Activated CD8-positive, alpha-beta T cell treated with anti-CD3 and anti-CD28 coated beads for 36 hours (primary cell): ENCODE measurements around the gene JPH4. TPM values are rescaled to one million over a fixed set of nuclear protein-coding genes. Genes with fewer than 3 reads are reported as not detected.

Experiments used
- ATAC-seq: fragments of 200-7000 bp; cut with Tn5 transposase; one replicate; pipeline ENCODE4 v1.10.0; 2021; ENCODE audit warnings: mild to moderate bottlenecking, moderate library complexity
- CTCF ChIA-PET: fragments of 350-600 bp; sonication (Branson Sonifier 250); formaldehyde crosslinking; loops from one replicate; lab custom pipeline; 2021; ENCODE audit warnings: antibody characterized with exemption; lab: Charles Lee
- POLR2A ChIA-PET: fragments of 350-600 bp; sonication (Branson Sonifier 250); formaldehyde crosslinking; loops from one replicate; lab custom pipeline; 2021; ENCODE audit warnings: antibody characterized with exemption; lab: Charles Lee
- DNase-seq: peaks from one replicate; pipeline ENCODE4 v3.0.0-alpha.2; 2020
- H3K27ac Mint-ChIP-seq: one replicate; pipeline ENCODE4 v1.8.0; 2021; ENCODE audit warnings: mild to moderate bottlenecking, mixed read lengths
- H3K27me3 Mint-ChIP-seq: one replicate; pipeline ENCODE4 v1.8.0; 2021; ENCODE audit warnings: mixed read lengths
- H3K36me3 Mint-ChIP-seq: one replicate; pipeline ENCODE4 v1.8.0; 2021; ENCODE audit warnings: low read depth, mixed read lengths
- H3K4me1 Mint-ChIP-seq: one replicate; pipeline ENCODE4 v1.8.0; 2021; ENCODE audit warnings: low read depth, mixed read lengths
- H3K4me3 Mint-ChIP-seq: one replicate; pipeline ENCODE4 v1.8.0; 2021; ENCODE audit warnings: mild to moderate bottlenecking, moderate library complexity, mixed read lengths
- H3K9me3 Mint-ChIP-seq: one replicate; pipeline ENCODE4 v1.8.0; 2021; ENCODE audit warnings: mixed read lengths
- intact Hi-C: fragments of 100-400 bp; cut with micrococcal nuclease; formaldehyde crosslinking; loops from one replicate; pipeline ENCODE4 v1.10.0; 2022
- total RNA-seq, 2 experiments: library from RNA; stranded (reverse); gene quantifications; one replicate each; pipeline ENCODE4 v1.2.3, GENCODE V29; 2021
- TF ChIP-seq, protein P1 (sequence below): fragments of 200-600 bp; IDR thresholded peaks from one replicate; pipeline ENCODE4 v1.8.0; 2022; ENCODE audit warnings: antibody characterized with exemption, mild to moderate bottlenecking

The JPH4 gene
- total RNA-seq, 2 experiments from 2014 or later = 0.25 to 0.51 TPM

DNA sequence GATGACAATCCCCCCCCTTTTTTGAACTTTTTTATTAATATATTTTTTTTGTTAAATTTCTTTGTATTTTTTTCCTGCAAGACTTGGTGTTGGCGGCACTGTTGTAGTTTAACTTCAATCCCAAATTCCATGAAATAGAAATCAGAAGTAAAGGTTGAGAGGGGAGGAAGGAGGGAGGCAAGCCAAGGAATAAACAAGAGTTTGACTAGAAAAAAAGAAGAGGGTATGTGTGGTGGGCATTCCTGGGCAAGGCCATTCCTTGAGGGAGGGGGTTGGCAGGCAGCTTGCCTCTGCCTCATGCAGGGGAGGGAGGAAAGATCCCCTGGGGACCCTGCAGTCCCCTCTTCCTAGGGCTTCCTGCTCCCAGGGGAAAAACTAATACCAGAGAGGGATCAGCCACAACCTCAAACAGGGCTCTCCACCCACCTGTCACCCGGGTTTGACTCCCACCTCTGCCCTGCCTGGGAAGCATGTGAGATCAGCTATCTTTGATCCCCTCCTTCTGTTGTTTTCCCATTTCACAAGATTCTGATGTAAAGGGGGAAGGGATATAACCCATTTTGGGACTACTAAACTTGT is 10.5 kb downstream of the JPH4 start:
- H3K27me3 Mint-ChIP-seq = peaks cover 10% of the 10 kb centered on the region
- peaks cover 19% of the 10 kb centered on the region for H3K4me1 Mint-ChIP-seq
- intact Hi-C loops = no loop called here
- ChIA-PET CTCF (interaction anchor here (0.7 to 5.5 kb wide), 9 partner anchors 10 to 188 kb away, joined by 3 to 51 read pairs (median 5); partner anchors contain the start of gene THTPA), POLR2A (interaction anchor here (1.1 to 1.3 kb wide), 2 partner anchors 18 to 90 kb away, joined by 3 read pairs; no protein-coding TSS in a partner anchor)
- no peaks in the 10 kb centered on the region for H3K9me3 Mint-ChIP-seq
- peak overlapping the region; percentile 99 for H3K27ac Mint-ChIP-seq
- peaks cover 20% of the 10 kb centered on the region for H3K36me3 Mint-ChIP-seq
- DNase-seq (no peak), ATAC-seq (no peak)
- peak overlapping the region; percentile 94 for H3K4me3 Mint-ChIP-seq
- TF ChIP-seq, protein P1, sequence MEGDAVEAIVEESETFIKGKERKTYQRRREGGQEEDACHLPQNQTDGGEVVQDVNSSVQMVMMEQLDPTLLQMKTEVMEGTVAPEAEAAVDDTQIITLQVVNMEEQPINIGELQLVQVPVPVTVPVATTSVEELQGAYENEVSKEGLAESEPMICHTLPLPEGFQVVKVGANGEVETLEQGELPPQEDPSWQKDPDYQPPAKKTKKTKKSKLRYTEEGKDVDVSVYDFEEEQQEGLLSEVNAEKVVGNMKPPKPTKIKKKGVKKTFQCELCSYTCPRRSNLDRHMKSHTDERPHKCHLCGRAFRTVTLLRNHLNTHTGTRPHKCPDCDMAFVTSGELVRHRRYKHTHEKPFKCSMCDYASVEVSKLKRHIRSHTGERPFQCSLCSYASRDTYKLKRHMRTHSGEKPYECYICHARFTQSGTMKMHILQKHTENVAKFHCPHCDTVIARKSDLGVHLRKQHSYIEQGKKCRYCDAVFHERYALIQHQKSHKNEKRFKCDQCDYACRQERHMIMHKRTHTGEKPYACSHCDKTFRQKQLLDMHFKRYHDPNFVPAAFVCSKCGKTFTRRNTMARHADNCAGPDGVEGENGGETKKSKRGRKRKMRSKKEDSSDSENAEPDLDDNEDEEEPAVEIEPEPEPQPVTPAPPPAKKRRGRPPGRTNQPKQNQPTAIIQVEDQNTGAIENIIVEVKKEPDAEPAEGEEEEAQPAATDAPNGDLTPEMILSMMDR = no peak

DNA sequence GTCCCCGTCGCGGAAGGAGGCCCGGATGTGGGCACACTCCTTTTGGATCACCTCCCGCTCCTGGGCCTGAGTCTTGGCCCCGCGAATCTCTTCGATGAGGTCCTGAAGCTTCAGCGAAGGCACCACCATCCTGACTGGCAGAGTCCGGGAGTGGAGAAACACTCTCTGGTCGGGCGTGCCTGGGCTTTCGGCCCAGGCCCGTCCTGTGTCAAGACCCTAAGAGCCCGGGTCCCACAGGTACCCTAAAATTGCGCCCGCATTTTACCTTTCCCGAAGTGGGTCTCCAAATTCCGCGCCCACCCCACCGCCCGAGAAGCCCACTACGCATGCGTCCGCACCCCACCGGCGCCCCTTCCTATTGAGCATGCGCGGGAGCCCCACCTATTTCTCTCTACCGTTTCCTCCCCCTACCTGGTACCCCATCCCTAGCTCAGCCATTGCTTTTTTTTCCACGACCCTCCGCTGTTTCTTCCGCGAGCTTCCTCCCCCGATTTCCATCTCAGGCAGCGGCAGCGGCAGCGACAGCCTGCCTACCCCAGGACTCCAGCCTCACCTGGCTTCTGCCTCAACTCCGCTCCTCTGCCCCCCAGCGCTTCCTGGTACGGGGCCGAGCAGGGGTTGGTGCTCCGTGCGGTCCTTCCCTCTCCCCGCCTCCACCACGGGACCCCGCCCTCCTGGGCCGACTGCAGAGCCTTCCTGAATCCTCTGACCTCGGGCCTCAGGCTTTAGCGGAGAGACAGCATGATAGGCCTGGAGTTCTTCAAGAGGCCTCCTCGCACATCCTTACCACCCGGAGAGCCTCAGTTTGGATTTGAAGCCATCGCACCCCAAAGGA is 11.2 kb downstream of the JPH4 start, which contains the start of gene AP1G2:
Gene AP1G2, minus strand, starts transcription at position 606 of the 835 bp plus-strand sequence. Its CDS starts 477 bp downstream, at position 129.
- TF ChIP-seq, protein P1 = no peak
- peak; percentile 97 for ATAC-seq

DNA sequence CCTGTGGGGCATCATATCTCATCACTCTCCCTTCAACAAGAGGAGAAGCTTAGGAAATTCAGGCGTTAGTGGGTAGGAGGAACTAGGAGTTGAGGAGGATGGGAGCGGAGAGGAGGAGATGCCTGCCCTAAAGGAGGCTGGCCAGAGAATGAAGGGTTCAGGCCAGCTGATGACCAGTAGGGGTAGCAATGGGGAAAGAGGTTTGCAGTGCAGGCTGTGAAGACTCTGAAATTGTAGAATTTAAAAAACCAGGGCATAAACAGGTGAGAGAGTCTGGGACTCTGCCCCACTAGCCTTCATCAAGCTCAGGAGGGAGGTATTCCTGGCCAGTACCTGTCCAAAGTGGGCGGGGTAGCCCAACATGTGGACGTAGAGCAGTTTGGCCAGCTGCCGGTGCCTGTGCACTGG is 11.8 kb downstream of the JPH4 start:
- POLR2A ChIA-PET = interaction anchor here (0.6 to 1.3 kb wide), 7 partner anchors 8 to 245 kb away, joined by 3 to 7 read pairs (median 3); partner anchors contain the start of gene PABPN1
- ATAC-seq = no peak
- TF ChIP-seq, protein P1 = no peak
- intact Hi-C loops = no loop called here
- CTCF ChIA-PET = interaction anchor here (1.2 to 4.4 kb wide), 6 partner anchors 9 to 90 kb away, joined by 3 to 51 read pairs (median 4); partner anchors contain the start of gene THTPA
- Mint-ChIP-seq H3K27ac (peak overlapping the region; percentile 99), H3K4me3 (peak overlapping the region; percentile 94), H3K36me3 (peaks cover 27% of the 10 kb centered on the region), H3K9me3 (no peaks in the 10 kb centered on the region), H3K4me1 (peaks cover 23% of the 10 kb centered on the region), H3K27me3 (no peaks in the 10 kb centered on the region)
- no peak for DNase-seq

More for the DNA sequence above, 11.2 kb downstream of the JPH4 start, which contains the start of gene AP1G2:
- POLR2A ChIA-PET = interaction anchor here (0.6 to 1.3 kb wide), 8 partner anchors 9 to 246 kb away, joined by 3 to 7 read pairs (median 3); partner anchors contain the start of gene PABPN1
- CTCF ChIA-PET = interaction anchor here (0.7 to 5.5 kb wide), 9 partner anchors 10 to 187 kb away, joined by 3 to 51 read pairs (median 4); partner anchors contain the start of gene THTPA
- peak; percentile 94 for DNase-seq
- H3K4me1 Mint-ChIP-seq = peaks cover 23% of the 10 kb centered on the region
- peak within 1 kb of the TSS; percentile 99 for H3K27ac Mint-ChIP-seq
- H3K4me3 Mint-ChIP-seq = peak within 1 kb of the TSS; percentile 94
- intact Hi-C loops = no loop called here
- peaks cover 3% of the 10 kb centered on the region for H3K27me3 Mint-ChIP-seq
- H3K36me3 Mint-ChIP-seq = peaks cover 25% of the 10 kb centered on the region
- H3K9me3 Mint-ChIP-seq = no peaks in the 10 kb centered on the region

DNA sequence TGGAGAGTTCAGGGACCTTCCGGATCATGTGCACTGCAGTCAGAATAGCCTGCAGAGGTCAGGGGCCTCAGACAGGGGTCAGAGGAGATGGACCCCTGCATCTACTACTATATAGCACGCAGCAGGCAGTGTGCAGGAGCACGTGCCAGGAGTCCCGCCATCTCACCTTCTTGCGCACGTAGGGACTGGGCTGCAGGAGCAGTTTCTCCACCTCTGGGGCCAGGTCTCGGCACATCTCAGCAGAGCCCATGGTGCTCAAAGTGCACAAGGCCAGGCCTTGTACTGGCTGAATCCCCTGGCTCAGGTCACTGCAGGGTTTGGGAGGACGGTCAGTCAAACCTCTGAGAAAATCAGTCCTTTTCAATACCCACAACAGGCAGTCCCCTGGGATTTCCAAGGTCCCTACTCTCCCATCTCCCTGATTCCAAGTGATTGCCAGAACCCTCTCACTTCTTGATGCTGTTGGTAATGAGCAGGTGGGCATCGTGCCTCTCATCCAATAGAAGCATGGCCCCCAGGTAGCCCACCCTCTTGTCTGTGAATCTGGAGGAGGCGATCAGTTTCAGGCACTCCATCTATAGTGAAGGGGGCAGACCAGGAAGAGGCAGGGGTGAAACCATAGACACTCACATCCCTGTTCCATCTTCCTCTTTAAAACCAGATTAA is 12.3 kb downstream of the JPH4 start:
- Mint-ChIP-seq H3K9me3 (no peaks in the 10 kb centered on the region), H3K27ac (peak overlapping the region; percentile 99), H3K4me1 (peaks cover 23% of the 10 kb centered on the region), H3K4me3 (peak overlapping the region; percentile 94), H3K36me3 (peaks cover 31% of the 10 kb centered on the region), H3K27me3 (no peaks in the 10 kb centered on the region)
- intact Hi-C loops = no loop called here
- TF ChIP-seq, protein P1 = no peak
- ChIA-PET CTCF (interaction anchor here (1.2 to 4.4 kb wide), 5 partner anchors 9 to 88 kb away, joined by 3 to 51 read pairs (median 4); partner anchors contain the start of gene THTPA), POLR2A (interaction anchor here (0.6 to 1.3 kb wide), 6 partner anchors 8 to 245 kb away, joined by 3 to 7 read pairs (median 4); partner anchors contain the start of gene PABPN1)
- no peak for ATAC-seq
- DNase-seq = no peak
